Urothelium cell line (cell line): Measurements from ENCODE around the gene SLC17A4.
A peak's percentile ranks its signal among the peaks of the same experiment; 100 is the strongest.

Experiments
- DNase-seq: peaks from one replicate; pipeline ENCODE4 v3.0.0; 2011; ENCODE audit warnings: low spot score, mixed read lengths
- FAIRE-seq: peaks from 2 replicates; lab custom pipeline; 2011; peaks lifted over from hg19 to GRCh38; lab: Jason Lieb, UNC

The SLC17A4 gene

DNA sequence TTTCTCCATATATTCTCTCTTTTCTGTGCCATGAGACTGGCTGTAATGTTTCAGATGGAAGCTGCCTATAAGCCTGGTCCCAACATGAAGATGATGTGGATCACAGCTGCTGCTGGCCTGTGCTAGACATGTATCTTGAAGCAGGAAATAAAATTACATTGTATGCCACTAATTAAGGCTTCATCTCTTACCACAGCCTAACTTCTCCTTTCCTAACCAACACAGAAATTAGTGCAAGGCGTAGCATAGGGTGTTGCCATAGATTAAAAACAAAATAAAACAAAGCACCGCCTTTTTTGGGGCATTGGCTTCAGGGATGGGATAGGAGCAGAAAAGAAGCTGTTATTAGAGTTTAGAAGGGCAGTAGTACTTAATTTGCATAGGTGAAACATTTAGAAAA is 4.7 kb upstream of the SLC17A4 start:
- no peak for DNase-seq
- FAIRE-seq: no peak

GRCh38 chr6:25750906-25751305 is 3.6 kb upstream of the SLC17A4 start:
- FAIRE-seq (no peak), DNase-seq (no peak)

DNA sequence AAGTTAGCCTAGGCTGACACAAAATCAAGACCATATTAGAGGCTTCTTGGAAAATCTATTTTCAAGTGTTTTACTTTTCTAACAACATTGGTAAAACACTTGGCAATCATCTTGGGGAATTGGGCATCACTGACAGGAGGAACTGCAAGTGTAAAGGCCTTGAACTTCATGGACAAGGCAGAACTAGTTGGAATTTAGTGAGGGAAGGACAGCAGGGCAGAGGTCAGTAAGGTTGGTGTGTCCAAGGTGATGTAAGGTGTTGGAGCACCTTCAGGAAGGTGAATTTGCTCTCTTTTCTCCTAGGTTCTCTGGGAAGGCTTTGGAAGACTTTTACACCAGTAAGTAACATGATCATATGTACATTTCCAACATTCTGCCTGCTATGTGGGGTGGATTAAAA is 1.5 kb upstream of the SLC17A4 start:
- DNase-seq (no peak), FAIRE-seq (no peak)

DNA sequence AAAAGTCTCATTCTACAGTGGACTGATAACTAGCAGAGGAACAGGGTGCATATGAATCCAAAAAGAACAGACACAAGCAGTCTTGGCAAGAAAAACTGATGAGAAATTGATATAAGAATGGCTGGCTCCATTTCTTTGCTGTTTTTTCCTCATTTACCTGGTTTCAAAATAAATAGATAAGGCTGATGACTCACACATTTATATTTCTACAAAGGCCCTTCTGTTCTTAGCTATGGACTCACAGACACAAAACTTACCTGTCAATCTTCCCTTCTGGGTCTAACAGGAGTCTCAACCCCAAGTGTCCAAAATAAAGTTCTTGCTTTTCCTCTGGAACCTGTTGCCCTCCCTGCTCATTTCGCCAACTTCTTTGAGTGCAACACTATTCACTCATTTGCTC is 941 bp downstream of the SLC17A4 start:
- DNase-seq (no peak), FAIRE-seq (no peak)

DNA sequence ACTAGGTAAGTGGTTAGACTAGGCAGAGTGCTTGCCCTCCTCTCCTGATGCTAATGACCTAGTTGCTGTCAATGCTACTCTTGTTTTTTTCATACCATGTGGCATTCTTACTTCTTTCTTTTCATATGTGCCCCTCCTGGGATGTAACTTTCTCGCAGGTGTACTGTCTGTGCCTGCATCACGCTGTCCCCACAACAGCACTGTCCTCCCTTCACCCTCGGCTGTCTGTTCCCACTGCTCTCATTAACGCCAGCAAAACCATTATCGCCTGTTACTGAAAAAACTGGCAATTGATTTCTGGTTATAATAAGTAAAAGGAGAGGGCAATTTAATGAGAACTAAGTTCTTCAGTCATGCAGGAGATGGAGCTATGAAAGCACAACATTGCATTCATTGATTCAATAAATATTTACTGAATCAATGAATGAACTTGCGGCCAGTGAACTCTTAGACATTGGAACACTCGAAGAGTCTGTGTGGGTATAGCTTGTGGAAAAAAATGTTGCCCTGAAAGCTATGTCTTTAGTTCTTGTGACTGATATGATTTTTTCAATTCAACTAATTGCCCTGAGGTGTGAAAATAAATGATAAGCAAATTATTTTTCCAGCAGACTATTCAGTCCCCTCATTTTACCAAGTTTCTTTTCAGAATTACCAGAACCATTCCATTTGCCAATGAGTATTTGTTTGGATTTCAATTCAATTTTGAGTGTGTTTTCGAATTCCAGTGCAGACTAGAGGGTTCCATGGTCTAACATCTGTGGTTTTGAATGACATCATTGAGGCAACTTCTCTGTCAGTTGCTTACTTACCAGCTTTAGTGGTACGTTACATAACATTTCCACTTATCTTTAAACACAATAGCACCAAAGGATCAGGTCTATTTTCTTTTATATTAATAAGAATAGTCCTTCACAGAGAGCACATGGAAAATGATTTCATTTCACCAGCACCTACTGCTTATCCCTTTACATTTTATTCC is 2.1 kb downstream of the SLC17A4 start:
- no peak for FAIRE-seq
- no peak for DNase-seq

DNA sequence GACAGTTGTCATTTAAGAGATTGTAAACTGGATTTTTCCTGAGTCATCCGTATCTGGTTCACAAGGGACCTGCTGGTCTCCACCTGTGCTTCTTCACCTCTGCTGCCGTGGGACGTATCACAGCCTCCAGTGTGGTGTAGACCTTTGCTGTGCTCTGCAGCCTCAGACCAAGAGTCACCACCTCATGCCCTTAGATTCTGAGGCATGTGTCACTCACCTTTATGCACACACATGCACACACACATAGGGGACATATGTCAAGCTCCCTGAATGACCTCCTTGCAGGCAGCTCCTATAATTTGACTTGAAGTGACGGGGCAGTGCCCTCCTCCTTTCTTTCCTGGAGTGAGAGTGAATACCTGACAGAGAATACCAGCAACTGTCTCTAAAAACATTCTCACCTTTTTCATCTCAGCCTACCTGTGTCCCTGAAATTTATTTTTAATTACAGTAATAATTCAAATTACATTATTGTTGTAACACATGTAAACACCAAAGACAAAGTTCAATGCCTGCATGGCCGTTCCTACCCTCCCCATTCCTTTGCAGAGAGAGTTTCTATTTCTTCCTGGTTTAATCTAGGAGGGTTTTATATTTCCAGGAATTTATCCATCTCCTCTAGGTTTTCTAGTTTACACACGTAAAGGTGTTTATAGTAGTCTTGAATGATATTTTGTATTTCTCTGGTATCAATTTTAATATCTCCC is 3.5 kb downstream of the SLC17A4 start:
- no peak for FAIRE-seq
- DNase-seq: no peak

- no peak for DNase-seq
- no peak for FAIRE-seq
Measured at GRCh38 chr6:25764611-25765010, 10.1 kb downstream of the SLC17A4 start.

DNA sequence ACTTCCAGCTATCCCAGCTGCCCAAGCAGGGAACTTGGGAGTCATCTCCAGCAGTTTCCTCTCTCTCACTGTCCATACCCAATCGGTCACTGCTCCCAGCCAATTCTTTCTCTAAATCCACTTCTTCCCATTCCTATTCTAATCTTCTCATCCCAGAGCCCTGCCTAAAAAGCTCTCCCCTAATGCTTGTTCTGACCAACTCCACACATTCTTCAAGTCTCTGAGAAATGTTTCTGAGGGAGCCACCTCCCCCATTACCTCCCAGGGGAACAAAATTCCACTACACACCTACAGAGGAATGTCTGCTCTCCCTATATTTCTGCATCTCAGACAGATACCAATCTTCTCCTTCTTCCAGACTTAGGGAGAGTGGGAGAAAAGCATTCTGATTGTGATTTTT is 14.0 kb downstream of the SLC17A4 start:
- DNase-seq: no peak
- FAIRE-seq: no peak

- FAIRE-seq (no peak), DNase-seq (peak; percentile 28)
Measured at GRCh38 chr6:25769983-25770382, 15.4 kb downstream of the SLC17A4 start.

DNA sequence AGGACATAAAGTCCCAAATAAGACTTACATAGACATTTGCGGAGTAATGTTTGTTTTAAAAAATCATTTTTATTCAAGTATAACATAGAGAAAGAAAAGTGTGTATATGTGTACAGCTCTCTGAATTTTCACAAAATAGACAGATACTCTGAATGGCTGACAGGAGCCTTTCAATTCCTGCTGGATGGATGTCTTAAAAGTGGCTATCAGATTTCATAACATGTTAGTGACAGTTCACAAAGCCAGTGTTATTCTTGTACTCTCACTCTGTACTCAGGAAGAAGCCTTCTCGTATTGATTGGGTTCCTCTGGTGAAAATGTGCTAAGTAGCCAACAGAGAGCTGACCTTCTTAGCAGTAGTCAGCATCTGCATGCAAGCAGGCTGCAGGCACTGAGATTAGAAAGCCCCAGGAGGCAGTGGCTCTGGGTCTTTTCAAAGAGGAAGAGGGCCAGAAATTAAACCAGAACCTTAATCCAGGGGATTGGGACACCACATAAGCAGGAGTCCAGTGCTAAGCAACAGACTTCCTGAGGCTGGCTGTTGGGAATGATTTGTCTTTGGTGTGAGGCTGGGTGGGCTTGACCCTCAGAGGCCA is 19.7 kb downstream of the SLC17A4 start:
- FAIRE-seq: no peak

GRCh38 chr6:25777031-25777430 is 22.5 kb downstream of the SLC17A4 start:
- FAIRE-seq (no peak), DNase-seq (no peak)

More for the DNA sequence above, 19.7 kb downstream of the SLC17A4 start:
- DNase-seq: no peak

DNA sequence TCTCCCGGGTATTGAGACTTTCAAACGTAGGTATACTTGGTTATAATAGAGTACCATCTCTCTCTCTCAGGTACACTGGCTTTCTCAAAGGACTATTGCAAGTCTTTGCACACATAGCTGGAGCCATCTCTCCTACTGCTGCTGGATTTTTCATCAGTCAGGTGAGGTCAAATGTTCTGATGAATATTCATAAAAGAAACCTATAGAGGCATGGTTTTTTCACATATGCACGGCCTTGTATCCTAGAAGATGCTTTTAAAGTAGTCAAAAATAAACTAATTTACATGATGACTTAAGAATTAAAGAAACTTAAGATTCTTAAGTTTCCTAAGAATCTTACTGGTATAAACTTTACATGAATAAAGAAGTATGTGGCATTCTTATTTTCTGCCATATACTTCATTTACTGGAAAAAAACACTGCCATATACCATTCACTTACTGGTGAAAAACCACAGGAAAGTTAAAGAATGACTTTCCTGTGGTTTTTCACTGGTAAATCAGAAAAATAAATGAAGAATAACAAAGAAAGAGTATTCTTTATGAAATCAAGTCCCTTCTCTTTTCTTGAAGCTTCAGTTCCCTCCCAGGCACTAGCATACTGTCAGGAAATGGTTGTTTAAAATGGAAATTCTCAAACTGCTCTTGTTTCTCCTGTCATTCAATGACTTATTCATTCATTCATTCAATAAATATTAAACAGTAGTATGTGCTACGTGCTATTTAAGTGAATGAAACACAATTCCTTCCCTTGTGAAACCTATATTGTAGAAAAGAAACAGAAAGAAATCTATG is 23.5 kb downstream of the SLC17A4 start:
- FAIRE-seq (no peak), DNase-seq (no peak)

- FAIRE-seq (no peak), DNase-seq (no peak)
Measured at GRCh38 chr6:25781134-25781533, 26.6 kb downstream of the SLC17A4 start.

- no peak for FAIRE-seq
- no peak for DNase-seq
Measured at GRCh38 chr6:25787428-25787827, 32.9 kb downstream of the SLC17A4 start.

DNA sequence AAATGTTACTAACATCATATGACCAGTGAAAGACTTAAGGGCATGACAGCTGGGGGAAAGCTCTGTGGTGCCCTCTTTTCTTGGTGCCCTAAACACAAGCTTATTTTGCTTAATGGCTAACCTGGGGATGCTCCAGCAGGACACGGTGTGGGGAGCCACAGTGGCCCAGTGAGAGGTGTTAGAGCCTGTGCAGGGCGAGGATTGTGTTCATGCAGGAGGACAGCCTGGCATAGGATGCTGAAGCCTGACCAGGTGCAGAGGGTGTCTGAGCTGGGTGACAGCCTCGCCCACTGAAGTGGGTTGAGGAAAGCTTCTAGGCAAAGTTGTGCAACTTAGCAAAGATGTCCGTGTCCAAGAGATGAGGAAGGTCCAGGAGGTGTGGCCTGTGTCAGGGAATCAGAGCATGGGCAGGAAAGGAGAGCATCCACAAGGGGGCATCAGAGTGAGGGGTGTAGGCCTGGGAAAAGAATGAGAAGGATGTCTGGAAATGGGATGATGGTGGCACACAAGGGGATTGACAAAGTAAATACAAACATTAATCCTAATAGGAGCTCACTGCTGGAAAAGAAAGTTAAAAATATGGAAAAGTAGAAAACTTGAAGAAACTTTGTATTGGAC is 33.9 kb downstream of the SLC17A4 start:
- DNase-seq (peak; percentile 42), FAIRE-seq (no peak)

DNA sequence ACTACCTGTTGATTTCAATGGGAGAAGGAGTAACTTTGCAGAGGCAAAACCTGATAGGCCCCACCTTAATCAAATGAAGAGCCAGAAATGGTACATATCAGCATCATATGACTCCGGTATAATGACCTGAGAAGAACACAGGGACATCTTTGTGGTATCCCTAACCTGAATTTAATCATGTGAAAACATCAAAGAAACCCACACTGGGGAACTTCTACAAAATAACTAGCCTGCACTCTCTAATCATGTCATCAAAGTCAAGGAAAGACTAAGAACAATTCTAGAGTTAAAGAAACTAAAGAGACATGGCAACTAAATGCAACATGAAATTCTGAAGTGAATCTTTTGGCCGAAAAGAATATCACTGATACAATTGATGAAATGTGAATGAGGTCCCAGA is 34.9 kb downstream of the SLC17A4 start:
- FAIRE-seq (no peak), DNase-seq (no peak)

DNA sequence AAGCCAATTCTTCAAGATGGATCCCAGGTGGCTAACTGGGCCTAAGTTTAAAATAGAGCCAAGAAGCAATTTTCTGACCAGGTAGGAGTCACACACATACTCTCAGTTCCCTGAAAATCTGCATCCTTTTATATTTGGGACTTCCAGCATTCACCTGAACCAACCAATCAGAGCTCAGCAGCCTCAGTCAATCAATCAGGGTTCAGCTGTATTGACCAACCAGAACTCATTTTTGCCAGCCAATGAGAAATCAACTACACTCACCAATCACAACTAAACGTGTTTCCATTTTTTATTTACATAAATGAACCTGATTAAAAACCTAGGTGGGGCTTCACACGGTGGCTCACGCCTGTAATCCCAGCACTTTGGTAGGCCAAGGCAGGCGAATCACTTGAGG is 37.5 kb downstream of the SLC17A4 start:
- FAIRE-seq (no peak), DNase-seq (no peak)

- no peak for DNase-seq
- FAIRE-seq: no peak
Measured at GRCh38 chr6:25793970-25794369, 39.4 kb downstream of the SLC17A4 start.

GRCh38 chr6:25794784-25795183 is 40.2 kb downstream of the SLC17A4 start:
- FAIRE-seq: no peak
- DNase-seq: no peak

DNA sequence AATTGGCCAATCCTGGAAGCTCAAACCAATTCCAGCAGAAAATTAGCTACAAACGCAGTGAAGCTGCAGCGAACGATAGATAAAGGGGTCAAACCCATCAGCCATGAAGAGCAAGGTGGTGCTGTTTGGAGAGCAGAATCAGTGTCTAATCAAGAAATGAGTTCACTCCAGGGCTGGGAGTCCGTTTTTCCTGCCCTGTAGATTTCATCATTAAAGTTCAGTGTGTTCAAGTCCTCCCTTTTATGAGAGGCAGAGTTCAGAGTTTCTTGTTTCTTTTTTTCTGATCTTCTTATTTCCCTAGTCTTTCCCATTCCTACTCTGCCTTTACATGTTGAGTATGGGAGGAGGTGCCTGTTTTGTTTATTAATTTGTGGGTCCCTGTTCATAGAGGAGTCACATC is 46.9 kb downstream of the SLC17A4 start:
- no peak for FAIRE-seq
- DNase-seq: no peak
